ENCODE results near the gene ARIH2. TPM values are rescaled to one million over a fixed set of nuclear protein-coding genes. Genes with fewer than 3 reads are reported as not detected.

Gene ARIH2
- total and polyA plus RNA-seq, 9 of the 15 experiments (the other 6 are each of a cell fraction or from before 2014, with no cell fraction given): 27.0 to 120 (median 108) TPM

DNA sequence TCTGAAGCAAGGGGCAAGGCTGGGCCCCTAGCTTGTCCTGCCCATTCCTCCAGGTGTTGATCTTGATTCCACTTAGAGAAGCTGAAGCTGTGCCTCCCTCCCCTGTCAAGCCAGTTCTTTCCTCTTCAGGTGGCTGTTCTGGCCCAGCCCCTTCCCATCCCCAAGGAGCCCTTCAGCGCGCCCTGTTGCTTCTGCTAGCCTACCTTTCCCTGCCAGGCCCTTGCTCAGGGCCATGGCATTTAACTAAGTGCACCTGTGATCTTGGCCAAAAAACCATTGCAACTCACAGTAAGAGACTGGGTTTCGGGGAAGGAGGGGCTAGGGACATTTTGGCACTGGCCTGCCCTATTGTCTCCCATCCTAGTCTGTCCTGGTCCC lies 86.7 kb downstream of the ARIH2 start:
- Histone ChIP-seq H2AFZ (ENCODE audit: low read depth, low read length) (no peak overlapping the region; the same call in 1 of the 2 replicates), H3K9me1 (ENCODE audit: control insufficient read depth, insufficient read depth, low read length) (no peaks in the 10 kb centered on the region), H3K4me2 (ENCODE audit: insufficient read depth, low read length) (no peak overlapping the region), H3K9me3 (replicated peaks; ENCODE audit: control insufficient read depth, insufficient read depth, low read depth, low read length) (no peaks in the 10 kb centered on the region), H4K20me1 (replicated peaks; ENCODE audit: control insufficient read depth, insufficient read depth, low read length) (peaks cover 8% of the 10 kb centered on the region), H3K4me1 (replicated peaks in 1 of 2; ENCODE audit: control insufficient read depth in 2 of 2, insufficient read depth in 2 of 2, low read length in 2 of 2) (peaks cover 19 to 43% of the 10 kb centered on the region in 2 experiments; a peak in 4 of 5 replicates), H3K27me3 (ENCODE audit: control insufficient read depth in 2 of 2, insufficient read depth in 2 of 2, low read length in 2 of 2) (no peaks in the 10 kb centered on the region), H3K27ac (ENCODE audit: extremely low read depth, low read depth, low read length) (no peak overlapping the region; the same call in 2 of the 3 replicates), H3K4me3 (no peak overlapping the region), H3K79me2 (ENCODE audit: control insufficient read depth, insufficient read depth, low read length) (peaks cover 31% of the 10 kb centered on the region), H3K9ac (ENCODE audit: insufficient read depth in 1 of 2, low read depth in 2 of 2, low read length in 2 of 2) (peak overlapping the region in 1 of 2 experiments; percentile 99; a peak in 1 of 4 replicates), H3K36me3 (ENCODE audit: control insufficient read depth, insufficient read depth, low read length) (peaks cover 7% of the 10 kb centered on the region; the same call in 2 of the 3 replicates)
- ATAC-seq: no peak
- no peak for DNase-seq (ENCODE audit: extremely low read depth in 1 of 4, low spot score in 3 of 4)
- no TSS peak for BruUV-seq (replicated peaks)
- WGBS (ENCODE audit: insufficient coverage, low coverage, missing lambda C conversion rate): 90% methylated on average over 1 of the region's 3 CpGs
- FAIRE-seq: no peak
- ChIA-PET POLR2A (interaction anchor here (0.6 to 0.7 kb wide), 2 partner anchors 9 to 21 kb away, joined by 3 read pairs; no protein-coding TSS in a partner anchor), CTCF (ENCODE audit: low intra/inter-chr PET ratio) (no interaction called here)
- in situ Hi-C loops (cut with MboI) (no loop called here), intact Hi-C loops (cut with micrococcal nuclease) (loop anchor here (5.0 kb wide), 1 partner anchor 88 kb away; the partner anchor contains the start of gene ARIH2)
- TF ChIP-seq ZNF551 (CRISPR knock-in tag; IDR thresholded peaks at IDR 0.05) (no peak), ZC3H11A (IDR thresholded peaks at IDR 0.05; ENCODE audit: low read depth, low read length) (no peak), GABPB1 (CRISPR knock-in tag; IDR thresholded peaks at IDR 0.05) (no peak), GTF2A2 (tag; IDR thresholded peaks at IDR 0.05) (no peak), TEAD1 (CRISPR knock-in tag; IDR thresholded peaks at IDR 0.05) (no peak), PML (IDR thresholded peaks at IDR 0.05; ENCODE audit: low read length) (no peak), ARNT (IDR thresholded peaks at IDR 0.05) (no peak), SAFB (IDR thresholded peaks at IDR 0.05; ENCODE audit: borderline replicate concordance, low read depth, low read length) (no peak), POLR2A (conservative IDR thresholded peaks at IDR 0.05) (no peak), SAFB2 (IDR thresholded peaks at IDR 0.05; ENCODE audit: borderline replicate concordance, low read depth, low read length, severe bottlenecking) (no peak), FOS (IDR thresholded peaks at IDR 0.05; ENCODE audit: extremely low read depth, insufficient read length) (no peak), GTF2E2 (tag; IDR thresholded peaks at IDR 0.05) (no peak)
- TF ChIP-seq, protein P1, sequence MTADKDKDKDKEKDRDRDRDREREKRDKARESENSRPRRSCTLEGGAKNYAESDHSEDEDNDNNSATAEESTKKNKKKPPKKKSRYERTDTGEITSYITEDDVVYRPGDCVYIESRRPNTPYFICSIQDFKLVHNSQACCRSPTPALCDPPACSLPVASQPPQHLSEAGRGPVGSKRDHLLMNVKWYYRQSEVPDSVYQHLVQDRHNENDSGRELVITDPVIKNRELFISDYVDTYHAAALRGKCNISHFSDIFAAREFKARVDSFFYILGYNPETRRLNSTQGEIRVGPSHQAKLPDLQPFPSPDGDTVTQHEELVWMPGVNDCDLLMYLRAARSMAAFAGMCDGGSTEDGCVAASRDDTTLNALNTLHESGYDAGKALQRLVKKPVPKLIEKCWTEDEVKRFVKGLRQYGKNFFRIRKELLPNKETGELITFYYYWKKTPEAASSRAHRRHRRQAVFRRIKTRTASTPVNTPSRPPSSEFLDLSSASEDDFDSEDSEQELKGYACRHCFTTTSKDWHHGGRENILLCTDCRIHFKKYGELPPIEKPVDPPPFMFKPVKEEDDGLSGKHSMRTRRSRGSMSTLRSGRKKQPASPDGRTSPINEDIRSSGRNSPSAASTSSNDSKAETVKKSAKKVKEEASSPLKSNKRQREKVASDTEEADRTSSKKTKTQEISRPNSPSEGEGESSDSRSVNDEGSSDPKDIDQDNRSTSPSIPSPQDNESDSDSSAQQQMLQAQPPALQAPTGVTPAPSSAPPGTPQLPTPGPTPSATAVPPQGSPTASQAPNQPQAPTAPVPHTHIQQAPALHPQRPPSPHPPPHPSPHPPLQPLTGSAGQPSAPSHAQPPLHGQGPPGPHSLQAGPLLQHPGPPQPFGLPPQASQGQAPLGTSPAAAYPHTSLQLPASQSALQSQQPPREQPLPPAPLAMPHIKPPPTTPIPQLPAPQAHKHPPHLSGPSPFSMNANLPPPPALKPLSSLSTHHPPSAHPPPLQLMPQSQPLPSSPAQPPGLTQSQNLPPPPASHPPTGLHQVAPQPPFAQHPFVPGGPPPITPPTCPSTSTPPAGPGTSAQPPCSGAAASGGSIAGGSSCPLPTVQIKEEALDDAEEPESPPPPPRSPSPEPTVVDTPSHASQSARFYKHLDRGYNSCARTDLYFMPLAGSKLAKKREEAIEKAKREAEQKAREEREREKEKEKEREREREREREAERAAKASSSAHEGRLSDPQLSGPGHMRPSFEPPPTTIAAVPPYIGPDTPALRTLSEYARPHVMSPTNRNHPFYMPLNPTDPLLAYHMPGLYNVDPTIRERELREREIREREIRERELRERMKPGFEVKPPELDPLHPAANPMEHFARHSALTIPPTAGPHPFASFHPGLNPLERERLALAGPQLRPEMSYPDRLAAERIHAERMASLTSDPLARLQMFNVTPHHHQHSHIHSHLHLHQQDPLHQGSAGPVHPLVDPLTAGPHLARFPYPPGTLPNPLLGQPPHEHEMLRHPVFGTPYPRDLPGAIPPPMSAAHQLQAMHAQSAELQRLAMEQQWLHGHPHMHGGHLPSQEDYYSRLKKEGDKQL (CRISPR knock-in tag; IDR thresholded peaks at IDR 0.05; ENCODE audit: borderline replicate concordance): no peak
- TF ChIP-seq, protein P2, sequence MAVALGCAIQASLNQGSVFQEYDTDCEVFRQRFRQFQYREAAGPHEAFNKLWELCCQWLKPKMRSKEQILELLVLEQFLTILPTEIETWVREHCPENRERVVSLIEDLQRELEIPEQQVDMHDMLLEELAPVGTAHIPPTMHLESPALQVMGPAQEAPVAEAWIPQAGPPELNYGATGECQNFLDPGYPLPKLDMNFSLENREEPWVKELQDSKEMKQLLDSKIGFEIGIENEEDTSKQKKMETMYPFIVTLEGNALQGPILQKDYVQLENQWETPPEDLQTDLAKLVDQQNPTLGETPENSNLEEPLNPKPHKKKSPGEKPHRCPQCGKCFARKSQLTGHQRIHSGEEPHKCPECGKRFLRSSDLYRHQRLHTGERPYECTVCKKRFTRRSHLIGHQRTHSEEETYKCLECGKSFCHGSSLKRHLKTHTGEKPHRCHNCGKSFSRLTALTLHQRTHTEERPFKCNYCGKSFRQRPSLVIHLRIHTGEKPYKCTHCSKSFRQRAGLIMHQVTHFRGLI (CRISPR knock-in tag; IDR thresholded peaks at IDR 0.05): no peak
- TF ChIP-seq, protein P3, sequence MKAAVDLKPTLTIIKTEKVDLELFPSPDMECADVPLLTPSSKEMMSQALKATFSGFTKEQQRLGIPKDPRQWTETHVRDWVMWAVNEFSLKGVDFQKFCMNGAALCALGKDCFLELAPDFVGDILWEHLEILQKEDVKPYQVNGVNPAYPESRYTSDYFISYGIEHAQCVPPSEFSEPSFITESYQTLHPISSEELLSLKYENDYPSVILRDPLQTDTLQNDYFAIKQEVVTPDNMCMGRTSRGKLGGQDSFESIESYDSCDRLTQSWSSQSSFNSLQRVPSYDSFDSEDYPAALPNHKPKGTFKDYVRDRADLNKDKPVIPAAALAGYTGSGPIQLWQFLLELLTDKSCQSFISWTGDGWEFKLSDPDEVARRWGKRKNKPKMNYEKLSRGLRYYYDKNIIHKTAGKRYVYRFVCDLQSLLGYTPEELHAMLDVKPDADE (conservative IDR thresholded peaks at IDR 0.05; ENCODE audit: control insufficient read depth, low read depth, low read length): no peak
